Measurements from ENCODE around the gene CTSK.
"Not testable (repeated sequence)": the region's sequence is repeated elsewhere in the genome, so short reads cannot be mapped to it uniquely, and the experiment has no call there.

Gene CTSK

GRCh38 chr1:150796374-150796773 is 11.7 kb downstream of the CTSK start:
- no peak for DNase-seq (ENCODE audit: low read depth, low spot score)
- no peak for TF ChIP-seq POLR2AphosphoS5 (IDR thresholded peaks at IDR 0.05; ENCODE audit: borderline replicate concordance, low read depth, low read length)
- no peak for TF ChIP-seq EZH2 (IDR thresholded peaks at IDR 0.05)
- no peak for TF ChIP-seq FOXP2 (optimal IDR thresholded peaks at IDR 0.05; ENCODE audit: control extremely low read depth, extremely low read length, insufficient read depth)
- Histone ChIP-seq H3K9ac (ENCODE audit: insufficient read length) (no peak overlapping the region), H3K9me3 (ENCODE audit: low read depth, low read length) (no peaks in the 10 kb centered on the region), H3K36me3 (ENCODE audit: insufficient read depth, low read length) (peaks cover 19% of the 10 kb centered on the region), H3K4me3 (no peak overlapping the region), H3K27ac (no peak overlapping the region)

- not testable (repeated sequence) for H3K27ac ChIP-seq; H3K4me3 ChIP-seq; H3K9ac ChIP-seq (ENCODE audit: insufficient read length); DNase-seq (ENCODE audit: low read depth, low spot score); H3K9me3 ChIP-seq (ENCODE audit: low read depth, low read length)
- peaks cover 13% of the 10 kb centered on the region for H3K36me3 ChIP-seq (ENCODE audit: insufficient read depth, low read length)
These were observed 14.3 kb downstream of the CTSK start for GRCh38 chr1:150793778-150794177.

- Histone ChIP-seq H3K4me3 (no peak overlapping the region), H3K36me3 (ENCODE audit: insufficient read depth, low read length) (peaks cover 13% of the 10 kb centered on the region), H3K27ac (no peak overlapping the region), H3K9me3 (ENCODE audit: low read depth, low read length) (no peaks in the 10 kb centered on the region), H3K9ac (ENCODE audit: insufficient read length) (no peak overlapping the region)
- TF ChIP-seq EZH2 (IDR thresholded peaks at IDR 0.05) (no peak), FOXP2 (optimal IDR thresholded peaks at IDR 0.05; ENCODE audit: control extremely low read depth, extremely low read length, insufficient read depth) (no peak), POLR2AphosphoS5 (IDR thresholded peaks at IDR 0.05; ENCODE audit: borderline replicate concordance, low read depth, low read length) (no peak)
- no peak for DNase-seq (ENCODE audit: low read depth, low spot score)
These were observed 14.8 kb downstream of the CTSK start for GRCh38 chr1:150793221-150793620.

- TF ChIP-seq EZH2 (IDR thresholded peaks at IDR 0.05) (no peak), POLR2AphosphoS5 (IDR thresholded peaks at IDR 0.05; ENCODE audit: borderline replicate concordance, low read depth, low read length) (no peak), FOXP2 (optimal IDR thresholded peaks at IDR 0.05; ENCODE audit: control extremely low read depth, extremely low read length, insufficient read depth) (no peak)
- Histone ChIP-seq H3K9ac (ENCODE audit: insufficient read length) (no peak overlapping the region), H3K36me3 (ENCODE audit: insufficient read depth, low read length) (peaks cover 3% of the 10 kb centered on the region), H3K4me3 (no peak overlapping the region), H3K9me3 (ENCODE audit: low read depth, low read length) (no peaks in the 10 kb centered on the region), H3K27ac (no peak overlapping the region)
- no peak for DNase-seq (ENCODE audit: low read depth, low spot score)
These were observed 16.5 kb downstream of the CTSK start for GRCh38 chr1:150791585-150791984.

GRCh38 chr1:150789396-150789795 is 18.7 kb downstream of the CTSK start:
- TF ChIP-seq POLR2AphosphoS5 (IDR thresholded peaks at IDR 0.05; ENCODE audit: borderline replicate concordance, low read depth, low read length), result no peak
- no peak for TF ChIP-seq FOXP2 (optimal IDR thresholded peaks at IDR 0.05; ENCODE audit: control extremely low read depth, extremely low read length, insufficient read depth)
- TF ChIP-seq EZH2 (IDR thresholded peaks at IDR 0.05), result no peak
- no peak for DNase-seq (ENCODE audit: low read depth, low spot score)
- no peaks in the 10 kb centered on the region for H3K36me3 ChIP-seq (ENCODE audit: insufficient read depth, low read length)
- no peak overlapping the region for H3K27ac ChIP-seq
- no peak overlapping the region for H3K9ac ChIP-seq (ENCODE audit: insufficient read length)
- no peak overlapping the region for H3K4me3 ChIP-seq
- no peaks in the 10 kb centered on the region for H3K9me3 ChIP-seq (ENCODE audit: low read depth, low read length)

GRCh38 chr1:150788946-150789345 is 19.1 kb downstream of the CTSK start:
- TF ChIP-seq POLR2AphosphoS5 (IDR thresholded peaks at IDR 0.05; ENCODE audit: borderline replicate concordance, low read depth, low read length) (no peak), EZH2 (IDR thresholded peaks at IDR 0.05) (no peak), FOXP2 (optimal IDR thresholded peaks at IDR 0.05; ENCODE audit: control extremely low read depth, extremely low read length, insufficient read depth) (no peak)
- H3K27ac ChIP-seq, result no peak overlapping the region
- H3K9me3 ChIP-seq (ENCODE audit: low read depth, low read length), result no peaks in the 10 kb centered on the region
- no peak overlapping the region for H3K4me3 ChIP-seq
- DNase-seq (ENCODE audit: low read depth, low spot score), result no peak
- no peaks in the 10 kb centered on the region for H3K36me3 ChIP-seq (ENCODE audit: insufficient read depth, low read length)
- no peak overlapping the region for H3K9ac ChIP-seq (ENCODE audit: insufficient read length)

- Histone ChIP-seq H3K27ac (no peak overlapping the region), H3K9ac (ENCODE audit: insufficient read length) (no peak overlapping the region), H3K4me3 (no peak overlapping the region), H3K36me3 (ENCODE audit: insufficient read depth, low read length) (no peaks in the 10 kb centered on the region), H3K9me3 (ENCODE audit: low read depth, low read length) (no peaks in the 10 kb centered on the region)
- TF ChIP-seq FOXP2 (optimal IDR thresholded peaks at IDR 0.05; ENCODE audit: control extremely low read depth, extremely low read length, insufficient read depth), result no peak
- no peak for TF ChIP-seq EZH2 (IDR thresholded peaks at IDR 0.05)
- TF ChIP-seq POLR2AphosphoS5 (IDR thresholded peaks at IDR 0.05; ENCODE audit: borderline replicate concordance, low read depth, low read length), result no peak
- no peak for DNase-seq (ENCODE audit: low read depth, low spot score)
These were observed 20.6 kb downstream of the CTSK start for GRCh38 chr1:150787455-150787854.

- Histone ChIP-seq H3K9ac (ENCODE audit: insufficient read length) (no peak overlapping the region), H3K9me3 (ENCODE audit: low read depth, low read length) (no peaks in the 10 kb centered on the region), H3K4me3 (no peak overlapping the region), H3K27ac (no peak overlapping the region), H3K36me3 (ENCODE audit: insufficient read depth, low read length) (no peaks in the 10 kb centered on the region)
- TF ChIP-seq EZH2 (IDR thresholded peaks at IDR 0.05) (no peak), FOXP2 (optimal IDR thresholded peaks at IDR 0.05; ENCODE audit: control extremely low read depth, extremely low read length, insufficient read depth) (no peak), POLR2AphosphoS5 (IDR thresholded peaks at IDR 0.05; ENCODE audit: borderline replicate concordance, low read depth, low read length) (no peak)
- DNase-seq (ENCODE audit: low read depth, low spot score), result peak; percentile 10
These were observed 27.6 kb downstream of the CTSK start for GRCh38 chr1:150780510-150780909.

GRCh38 chr1:150778409-150778808 is 29.7 kb downstream of the CTSK start:
- Histone ChIP-seq H3K36me3 (ENCODE audit: insufficient read depth, low read length) (no peaks in the 10 kb centered on the region), H3K4me3 (no peak overlapping the region), H3K27ac (no peak overlapping the region), H3K9me3 (ENCODE audit: low read depth, low read length) (no peaks in the 10 kb centered on the region), H3K9ac (ENCODE audit: insufficient read length) (no peak overlapping the region)
- TF ChIP-seq POLR2AphosphoS5 (IDR thresholded peaks at IDR 0.05; ENCODE audit: borderline replicate concordance, low read depth, low read length) (no peak), EZH2 (IDR thresholded peaks at IDR 0.05) (no peak), FOXP2 (optimal IDR thresholded peaks at IDR 0.05; ENCODE audit: control extremely low read depth, extremely low read length, insufficient read depth) (no peak)
- no peak for DNase-seq (ENCODE audit: low read depth, low spot score)
